GM23248 (cell line): Measurements from ENCODE around the gene SH3GL3. TPM values are rescaled to one million over a fixed set of nuclear protein-coding genes. Genes with fewer than 3 reads are reported as not detected.

Experiments used
- DNase-seq: peaks from one replicate; pipeline ENCODE4 v3.0.0-alpha.2; 2015
- H2AFZ ChIP-seq: fragments of 200-600 bp; sonication (generic); 2 replicates; pipeline ENCODE4 v1.6.1; 2016; ENCODE audit warnings: antibody characterized with exemption
- H3F3A ChIP-seq: fragments of 200-600 bp; sonication (generic); 2 replicates; pipeline ENCODE4 v1.6.1; 2016; ENCODE audit warnings: mild to moderate bottlenecking, antibody characterized with exemption, mixed run types; ENCODE audit not compliant: insufficient read depth
- H3K27ac ChIP-seq: fragments of 200-600 bp; sonication (generic); 2 replicates; pipeline ENCODE4 v1.5.1; 2016; ENCODE audit warnings: mild to moderate bottlenecking
- H3K27me3 ChIP-seq: fragments of 200-600 bp; sonication (generic); replicated peaks from 2 replicates; pipeline ENCODE4 v1.6.1; 2016; ENCODE audit warnings: mild to moderate bottlenecking; ENCODE audit not compliant: insufficient read depth
- H3K36me3 ChIP-seq: fragments of 200-600 bp; sonication (generic); 2 replicates; pipeline ENCODE4 v1.6.1; 2016; ENCODE audit warnings: low read depth, mild to moderate bottlenecking
- H3K4me1 ChIP-seq: fragments of 200-600 bp; sonication (generic); 2 replicates; pipeline ENCODE4 v1.6.1; 2016; ENCODE audit warnings: mild to moderate bottlenecking; ENCODE audit not compliant: insufficient read depth
- H3K4me2 ChIP-seq: fragments of 200-600 bp; sonication (generic); one replicate; pipeline ENCODE4 v1.6.1; 2016; ENCODE audit warnings: mild to moderate bottlenecking; ENCODE audit not compliant: unreplicated experiment
- H3K4me3 ChIP-seq: fragments of 200-600 bp; sonication (generic); 2 replicates; pipeline ENCODE4 v1.5.1; 2016; ENCODE audit warnings: mild to moderate bottlenecking
- H3K79me2 ChIP-seq: fragments of 200-600 bp; sonication (generic); 2 replicates; pipeline ENCODE4 v1.6.1; 2016; ENCODE audit warnings: mild to moderate bottlenecking; ENCODE audit not compliant: insufficient read depth
- H3K9ac ChIP-seq: fragments of 200-600 bp; sonication (generic); 2 replicates; pipeline ENCODE4 v1.6.1; 2016; ENCODE audit warnings: mild to moderate bottlenecking
- H3K9me2 ChIP-seq: fragments of 200-600 bp; sonication (generic); 2 replicates; pipeline ENCODE4 v1.6.1; 2016; ENCODE audit warnings: mixed run types, mild to moderate bottlenecking, moderate library complexity; ENCODE audit not compliant: insufficient read depth
- H3K9me3 ChIP-seq: fragments of 200-600 bp; sonication (generic); one replicate; pipeline ENCODE4 v1.6.1; 2017; ENCODE audit warnings: low read depth
- H4K20me1 ChIP-seq: fragments of 200-600 bp; sonication (generic); 2 replicates; pipeline ENCODE4 v1.6.0; 2016; ENCODE audit not compliant: insufficient read depth
- EZH2 ChIP-seq: fragments of 200-600 bp; sonication (generic); IDR thresholded peaks from 2 replicates; pipeline ENCODE4 v1.6.1; 2018; ENCODE audit warnings: antibody characterized with exemption, mild to moderate bottlenecking; ENCODE audit not compliant: insufficient read depth, poor library complexity, severe bottlenecking
- EZH2phosphoT487 ChIP-seq: fragments of 200-600 bp; sonication (generic); IDR thresholded peaks from 2 replicates; pipeline ENCODE4 v1.6.1; 2018; ENCODE audit warnings: antibody characterized with exemption, moderate library complexity, mild to moderate bottlenecking, low read depth; ENCODE audit not compliant: insufficient read depth
- WGBS, 2 experiments: methylation state at CpG; one replicate each; pipeline ENCODE4 v1.1.6; 2015 to 2017; ENCODE audit warnings: low lambda C conversion rate in 2 of 2, low coverage in 1 of 2; ENCODE audit errors: missing lambda C conversion rate in 2 of 2; 5-methylcytosine and 5-hydroxymethylcytosine counted together
- in situ Hi-C: fragments of 300-500 bp; cut with MboI; formaldehyde crosslinking; loops from 2 replicates; pipeline ENCODE4 v1.15.0; 2020
- polyA plus RNA-seq: library from polyadenylated mRNA; unstranded; fragments of >200 nt; fragmentation: Nextera tagmentation; extraction: Ambion mirVana; gene quantifications from 2 replicates; pipeline ENCODE4 v1.2.1, GENCODE V29; 2016
- total RNA-seq: library from RNA; depleted of rRNA; stranded (reverse); fragments of >200 nt; shearing (Covaris generic); gene quantifications from 2 replicates; pipeline ENCODE4 v1.2.3, GENCODE V29; 2014

SH3GL3 gene
- total and polyA plus RNA-seq, 2 experiments from 2014 or later = 0.28 TPM; not detected in 1

DNA sequence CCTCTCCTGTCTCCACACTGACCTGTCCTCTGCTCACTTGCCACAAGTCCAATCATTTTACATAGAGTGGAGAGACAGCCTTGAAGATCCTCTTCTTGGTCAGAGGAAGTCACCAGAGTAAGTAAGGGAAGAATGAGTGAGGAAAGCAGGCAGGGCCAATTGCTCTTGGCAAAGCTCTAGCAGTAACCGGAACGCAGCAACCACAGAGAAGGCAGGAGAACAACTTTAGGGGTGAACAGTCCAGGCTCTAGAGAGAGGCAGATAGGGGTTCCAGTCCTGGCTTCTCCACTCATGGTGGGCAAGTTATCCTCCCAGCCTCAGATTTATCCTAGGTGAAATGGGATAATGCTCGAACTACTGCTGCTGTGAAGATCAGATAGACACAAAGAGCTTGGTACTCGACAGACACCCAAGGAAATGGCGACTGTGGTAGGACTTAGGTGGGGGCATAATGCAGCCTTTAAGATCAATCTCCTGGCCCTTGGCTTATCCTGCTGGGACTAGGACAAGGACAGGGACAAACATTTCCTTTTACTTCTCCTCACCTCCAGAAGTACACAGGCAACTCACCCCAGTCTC, 205.6 kb downstream of the SH3GL3 start:
- Histone ChIP-seq H2AFZ (no peak overlapping the region), H3F3A (no peaks in the 10 kb centered on the region), H3K4me2 (no peak overlapping the region), H3K79me2 (no peaks in the 10 kb centered on the region), H3K4me3 (no peak overlapping the region), H3K36me3 (no peaks in the 10 kb centered on the region), H3K27me3 (peaks cover 39% of the 10 kb centered on the region), H4K20me1 (no peaks in the 10 kb centered on the region), H3K9ac (no peak overlapping the region), H3K27ac (no peak overlapping the region), H3K9me2 (no peaks in the 10 kb centered on the region), H3K9me3 (no peaks in the 10 kb centered on the region), H3K4me1 (no peaks in the 10 kb centered on the region)
- DNase-seq = no peak
- TF ChIP-seq EZH2 = no peak
- in situ Hi-C loops = no loop called here
- 52 to 57% methylated on average over 5 of the region's 5 CpGs for WGBS, 2 experiments

DNA sequence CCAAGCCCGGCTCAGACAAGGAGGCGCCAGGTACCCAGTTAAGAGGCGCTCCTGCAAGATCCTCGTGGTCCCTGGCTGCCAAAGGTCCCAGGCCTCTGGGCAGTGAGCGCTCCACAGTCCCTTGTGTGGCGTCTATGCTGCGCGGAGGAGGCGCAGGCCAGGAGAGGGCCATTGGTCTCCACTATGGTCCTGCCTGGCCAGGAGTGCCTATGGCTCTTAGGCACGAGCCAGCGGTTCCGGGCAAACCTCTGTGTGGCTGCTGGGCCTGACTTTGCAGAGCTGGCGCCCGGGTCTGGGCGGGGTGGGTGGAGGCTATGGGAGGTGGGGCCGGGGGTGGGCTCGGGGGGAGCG, 206.1 kb downstream of the SH3GL3 start:
- DNase-seq = no peak
- Histone ChIP-seq H4K20me1 (no peaks in the 10 kb centered on the region), H3K4me2 (no peak overlapping the region), H3K27me3 (peaks cover 39% of the 10 kb centered on the region), H3K36me3 (no peaks in the 10 kb centered on the region), H3K4me3 (no peak overlapping the region), H3K79me2 (no peaks in the 10 kb centered on the region), H3K4me1 (no peaks in the 10 kb centered on the region), H3K27ac (no peak overlapping the region), H3F3A (no peaks in the 10 kb centered on the region), H3K9me2 (no peaks in the 10 kb centered on the region), H2AFZ (no peak overlapping the region), H3K9me3 (no peaks in the 10 kb centered on the region), H3K9ac (no peak overlapping the region)
- WGBS, 2 experiments = 43 to 77% methylated on average over 9 to 15 of the region's 18 CpGs
- TF ChIP-seq EZH2phosphoT487 = no peak
- in situ Hi-C loops = no loop called here

DNA sequence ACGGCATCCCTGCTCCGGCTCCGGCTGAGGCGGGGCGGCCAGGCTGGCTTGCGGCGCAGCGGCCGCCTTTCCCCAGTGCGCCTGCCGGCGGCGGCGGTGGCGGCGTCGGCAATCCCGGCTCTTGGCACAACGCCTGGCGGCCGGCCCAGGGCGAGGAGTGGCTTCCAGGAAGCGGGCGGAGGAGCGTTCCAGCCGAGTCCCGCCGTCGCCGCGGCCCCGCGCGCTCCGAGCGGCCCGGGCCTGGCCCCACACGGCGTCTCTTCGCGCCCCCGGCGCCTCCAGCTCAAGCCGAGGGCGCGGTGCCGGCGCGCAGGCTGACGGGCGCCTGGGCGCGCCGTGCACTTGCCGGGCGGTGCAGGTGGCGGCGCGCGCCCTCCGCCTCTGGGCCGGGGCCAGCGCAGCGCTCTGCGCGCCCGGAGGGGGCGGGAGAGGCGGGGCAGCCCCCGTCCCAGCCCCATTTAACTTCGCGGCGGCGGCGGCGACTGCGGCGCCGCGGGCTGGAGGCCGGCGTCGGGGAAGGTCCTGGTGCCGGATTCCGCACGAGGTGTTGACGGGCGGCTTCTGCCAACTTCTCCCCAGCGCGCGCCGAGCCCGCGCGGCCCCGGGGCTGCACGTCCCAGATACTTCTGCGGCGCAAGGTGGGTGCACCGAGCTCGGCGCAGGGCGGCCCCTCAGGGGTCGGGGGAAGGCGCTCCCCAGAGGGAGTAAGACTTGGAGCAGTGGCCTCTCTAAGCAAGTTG, 206.7 kb downstream of the SH3GL3 start, which contains the start of gene ADAMTSL3:
ADAMTSL3 (plus strand) TSS at position 485 of the 740 bp plus-strand sequence. CDS start 1,639 bp downstream, outside the sequence.
- H3K27me3 ChIP-seq = peaks cover 39% of the 10 kb centered on the region
- H3K9ac ChIP-seq = no peak within 1 kb of the TSS
- no peaks in the 10 kb centered on the region for H3F3A ChIP-seq
- H3K4me1 ChIP-seq = no peaks in the 10 kb centered on the region
- 3 to 4% methylated on average over 20 to 41 of the region's 105 CpGs for WGBS, 2 experiments
- H3K4me3 ChIP-seq = no peak within 1 kb of the TSS
- no peak within 1 kb of the TSS for H3K27ac ChIP-seq
- no peaks in the 10 kb centered on the region for H4K20me1 ChIP-seq
- no peak within 1 kb of the TSS for H3K4me2 ChIP-seq
- no peaks in the 10 kb centered on the region for H3K79me2 ChIP-seq
- no peaks in the 10 kb centered on the region for H3K36me3 ChIP-seq
- peak; percentile 53 for DNase-seq
- no peak within 1 kb of the TSS for H2AFZ ChIP-seq
- no peaks in the 10 kb centered on the region for H3K9me2 ChIP-seq
- in situ Hi-C loops = no loop called here
- no peaks in the 10 kb centered on the region for H3K9me3 ChIP-seq
- no peak for TF ChIP-seq EZH2phosphoT487
- TF ChIP-seq EZH2 = no peak

DNA sequence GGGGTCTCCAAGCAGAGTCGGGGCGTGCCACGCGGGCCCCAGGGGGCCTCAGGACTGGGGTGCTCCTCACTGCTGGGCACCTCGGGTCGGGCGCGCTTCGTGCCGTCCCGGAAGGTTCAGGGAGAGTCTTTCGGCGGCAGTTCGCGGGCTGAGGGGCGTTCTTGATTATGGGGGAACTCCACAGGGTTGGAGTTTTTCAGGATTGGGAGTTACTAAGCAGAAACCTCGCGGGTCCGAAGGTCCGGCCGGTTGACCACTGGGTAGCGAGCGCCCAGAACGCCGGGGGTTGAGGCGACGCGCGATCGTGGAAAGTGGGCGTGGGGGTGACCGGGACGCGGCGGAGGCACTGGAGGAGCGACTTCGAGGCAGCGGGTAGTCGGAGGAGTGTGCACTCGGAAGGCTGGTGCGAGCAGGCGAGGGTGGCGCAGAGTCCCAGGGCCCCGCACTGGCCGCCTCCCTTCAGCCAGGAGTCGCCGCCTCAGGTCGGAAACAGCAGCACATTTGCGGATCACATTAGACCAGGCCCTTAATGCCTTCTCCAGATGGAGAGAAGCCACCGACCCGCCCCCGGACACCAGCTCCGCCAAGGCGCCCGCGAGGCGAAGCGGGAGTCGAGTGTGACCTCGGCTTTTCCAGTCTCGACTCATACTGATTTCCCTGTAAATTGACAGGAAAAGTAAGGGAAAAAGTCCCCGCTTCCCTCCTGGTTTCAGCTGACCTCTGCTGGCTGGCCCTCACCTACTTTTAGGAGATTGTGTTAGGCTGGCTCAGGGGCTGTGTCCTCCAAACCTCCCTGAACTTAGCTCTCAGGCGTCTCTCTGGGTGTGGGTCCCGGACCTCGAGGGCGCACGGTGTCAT, 207.5 kb downstream of the SH3GL3 start:
- peak; percentile 43 for TF ChIP-seq EZH2
- no peak for TF ChIP-seq EZH2phosphoT487
- Histone ChIP-seq H3F3A (no peaks in the 10 kb centered on the region), H3K4me2 (no peak overlapping the region), H3K27me3 (peaks cover 39% of the 10 kb centered on the region), H3K9ac (no peak overlapping the region), H3K27ac (no peak overlapping the region), H3K36me3 (no peaks in the 10 kb centered on the region), H3K9me2 (no peaks in the 10 kb centered on the region), H3K4me1 (no peaks in the 10 kb centered on the region), H3K9me3 (no peaks in the 10 kb centered on the region), H3K79me2 (no peaks in the 10 kb centered on the region), H4K20me1 (no peaks in the 10 kb centered on the region), H3K4me3 (no peak overlapping the region), H2AFZ (no peak overlapping the region)
- peak; percentile 2 for DNase-seq
- in situ Hi-C loops = no loop called here
- 11 to 13% methylated on average over 58 to 67 of the region's 67 CpGs for WGBS, 2 experiments
